Measurements from ENCODE around the gene PGGT1B.

Gene PGGT1B

GRCh38 chr5:115194676-115195075, 68.0 kb downstream of the PGGT1B start:
- TF ChIP-seq EGR1 (IDR thresholded peaks at IDR 0.05) (no peak), RAD21 (IDR thresholded peaks at IDR 0.05; ENCODE audit: low read depth) (no peak), USF1 (IDR thresholded peaks at IDR 0.05) (no peak), EP300 (IDR thresholded peaks at IDR 0.05; ENCODE audit: borderline replicate concordance) (no peak), YY1 (IDR thresholded peaks at IDR 0.05; ENCODE audit: low read depth) (no peak), NFIC (IDR thresholded peaks at IDR 0.05) (no peak), MAX (IDR thresholded peaks at IDR 0.05) (no peak), FOXM1 (IDR thresholded peaks at IDR 0.05; ENCODE audit: borderline replicate concordance, low read depth) (no peak), TCF12 (IDR thresholded peaks at IDR 0.05; ENCODE audit: low read depth) (no peak), CEBPB (IDR thresholded peaks at IDR 0.05) (no peak), TEAD4 (IDR thresholded peaks at IDR 0.05) (no peak), CREB1 (IDR thresholded peaks at IDR 0.05; ENCODE audit: low read depth) (no peak), REST (IDR thresholded peaks at IDR 0.05; ENCODE audit: low read depth) (no peak), TAF1 (IDR thresholded peaks at IDR 0.05; ENCODE audit: low read depth) (no peak), ZBTB7A (IDR thresholded peaks at IDR 0.05; ENCODE audit: low read depth) (no peak)

- TF ChIP-seq USF1 (IDR thresholded peaks at IDR 0.05) (no peak), ZBTB7A (IDR thresholded peaks at IDR 0.05; ENCODE audit: low read depth) (no peak), CEBPB (IDR thresholded peaks at IDR 0.05) (no peak), EGR1 (IDR thresholded peaks at IDR 0.05) (no peak), NFIC (IDR thresholded peaks at IDR 0.05) (no peak), TEAD4 (IDR thresholded peaks at IDR 0.05) (no peak), TAF1 (IDR thresholded peaks at IDR 0.05; ENCODE audit: low read depth) (no peak), REST (IDR thresholded peaks at IDR 0.05; ENCODE audit: low read depth) (no peak), CREB1 (IDR thresholded peaks at IDR 0.05; ENCODE audit: low read depth) (no peak), MAX (IDR thresholded peaks at IDR 0.05) (no peak), TCF12 (IDR thresholded peaks at IDR 0.05; ENCODE audit: low read depth) (no peak), FOXM1 (IDR thresholded peaks at IDR 0.05; ENCODE audit: borderline replicate concordance, low read depth) (no peak), RAD21 (IDR thresholded peaks at IDR 0.05; ENCODE audit: low read depth) (no peak), YY1 (IDR thresholded peaks at IDR 0.05; ENCODE audit: low read depth) (no peak)
Measured at GRCh38 chr5:115193295-115193694, 69.4 kb downstream of the PGGT1B start.

GRCh38 chr5:115192098-115192497, 70.6 kb downstream of the PGGT1B start:
- no peak for TF ChIP-seq FOXM1 (IDR thresholded peaks at IDR 0.05; ENCODE audit: borderline replicate concordance, low read depth)
- no peak for TF ChIP-seq CEBPB (IDR thresholded peaks at IDR 0.05)
- TF ChIP-seq TEAD4 (IDR thresholded peaks at IDR 0.05): no peak
- TF ChIP-seq EGR1 (IDR thresholded peaks at IDR 0.05): no peak
- TF ChIP-seq ZBTB7A (IDR thresholded peaks at IDR 0.05; ENCODE audit: low read depth): no peak
- no peak for TF ChIP-seq YY1 (IDR thresholded peaks at IDR 0.05; ENCODE audit: low read depth)
- no peak for TF ChIP-seq TAF1 (IDR thresholded peaks at IDR 0.05; ENCODE audit: low read depth)
- TF ChIP-seq MAX (IDR thresholded peaks at IDR 0.05): no peak

- no peak for TF ChIP-seq ZBTB7A (IDR thresholded peaks at IDR 0.05; ENCODE audit: low read depth)
- no peak for TF ChIP-seq RAD21 (IDR thresholded peaks at IDR 0.05; ENCODE audit: low read depth)
- TF ChIP-seq EGR1 (IDR thresholded peaks at IDR 0.05): no peak
- no peak for TF ChIP-seq REST (IDR thresholded peaks at IDR 0.05; ENCODE audit: low read depth)
- TF ChIP-seq YY1 (IDR thresholded peaks at IDR 0.05; ENCODE audit: low read depth): no peak
- no peak for TF ChIP-seq TAF1 (IDR thresholded peaks at IDR 0.05; ENCODE audit: low read depth)
- TF ChIP-seq TCF12 (IDR thresholded peaks at IDR 0.05; ENCODE audit: low read depth): no peak
- TF ChIP-seq CREB1 (IDR thresholded peaks at IDR 0.05; ENCODE audit: low read depth): no peak
- TF ChIP-seq USF1 (IDR thresholded peaks at IDR 0.05): no peak
- TF ChIP-seq FOXM1 (IDR thresholded peaks at IDR 0.05; ENCODE audit: borderline replicate concordance, low read depth): no peak
- TF ChIP-seq TEAD4 (IDR thresholded peaks at IDR 0.05): no peak
- TF ChIP-seq NFIC (IDR thresholded peaks at IDR 0.05): no peak
Measured at GRCh38 chr5:115191474-115192031, 71.1 kb downstream of the PGGT1B start.

Measured in Ishikawa (cell line).